Lung (tissue), 12 donors: ENCODE data around the gene PITPNM1. TPM values are rescaled to one million over a fixed set of nuclear protein-coding genes. Genes with fewer than 3 reads are reported as not detected.

Experiments used
- ATAC-seq: fragments of 200-7000 bp; cut with Tn5 transposase; one replicate; pipeline ENCODE4 v1.9.1; 2020; ENCODE audit warnings: moderate number of reproducible peaks; ENCODE audit not compliant: insufficient read depth, low FRiP score
- DNase-seq, 3 donors: peaks; one replicate each; pipeline ENCODE4 v3.0.0-alpha.2; 2013 to 2017
- H3K27ac ChIP-seq, 2 donors: one replicate each; pipeline ENCODE4 v1.5.1; 2013; ENCODE audit warnings: mild to moderate bottlenecking in 2 of 2, moderate library complexity in 2 of 2, control low read depth in 1 of 2, inconsistent platforms in 1 of 2, low read depth in 1 of 2, low read length in 1 of 2
- H3K27me3 ChIP-seq, 3 donors: one replicate each; pipeline ENCODE4 v1.5.1; 2013; ENCODE audit warnings: low read length in 2 of 3; ENCODE audit not compliant: control insufficient read depth in 3 of 3, insufficient read depth in 3 of 3
- H3K36me3 ChIP-seq, 4 donors: one replicate each; pipeline ENCODE4 v1.5.1; 2013; ENCODE audit warnings: low read length in 4 of 4, mild to moderate bottlenecking in 1 of 4, moderate library complexity in 1 of 4; ENCODE audit not compliant: control insufficient read depth in 4 of 4, insufficient read depth in 4 of 4
- H3K4me1 ChIP-seq, 5 donors: one replicate each; pipeline ENCODE4 v1.5.1; 2013; ENCODE audit warnings: low read length in 5 of 5, mild to moderate bottlenecking in 2 of 5, moderate library complexity in 1 of 5; ENCODE audit not compliant: control insufficient read depth in 5 of 5, insufficient read depth in 5 of 5
- H3K4me3 ChIP-seq: one replicate; pipeline ENCODE4 v1.5.1; 2013; ENCODE audit warnings: mild to moderate bottlenecking, control low read depth, moderate library complexity
- H3K9ac ChIP-seq, 2 donors: one replicate each; pipeline ENCODE4 v1.5.1; 2013; ENCODE audit warnings: low read length in 2 of 2, control low read depth in 1 of 2; ENCODE audit not compliant: insufficient read depth in 1 of 2
- H3K9me3 ChIP-seq, 4 donors: one replicate each; pipeline ENCODE4 v1.5.1; 2013; ENCODE audit warnings: low read length in 3 of 4, mild to moderate bottlenecking in 1 of 4, moderate library complexity in 1 of 4; ENCODE audit not compliant: control insufficient read depth in 4 of 4, insufficient read depth in 3 of 4
- CTCF ChIP-seq: IDR thresholded peaks from 2 replicates; pipeline ENCODE4 v1.5.1; 2012; ENCODE audit warnings: mild to moderate bottlenecking; ENCODE audit errors: control extremely low read depth, extremely low read depth
- WGBS, 2 donors: extraction: QIAGEN DNeasy Blood & Tissue Kit; methylation state at CpG; one replicate each; pipeline ENCODE4 v1.1.7; 2013; 5-methylcytosine and 5-hydroxymethylcytosine counted together
- polyA plus RNA-seq, 2 donors: library from polyadenylated mRNA; stranded (reverse); fragments of 200-250 nt; gene quantifications; one replicate each; pipeline ENCODE4 v1.2.1, GENCODE V29; 2013
- total RNA-seq, 2 donors: library from RNA; depleted of rRNA in 1 of 2; stranded (reverse); fragments of >200 nt in 1 of 2; gene quantifications; one replicate each; pipeline ENCODE4 v1.2.1, GENCODE V29; 2014 to 2021
- donor health status: control.
- donor health status: control.
- donor health status: Bipolar disorder and iron deficiency.
- donor health status: healthy.
- donor health status: DM: yes; HTN: yes; CAD: no.

The PITPNM1 gene
- total and polyA plus RNA-seq, 4 donors: 23.2 to 67.3 (median 36.3) TPM

GRCh38 chr11:67491276-67492068 lies 13.7 kb downstream of the PITPNM1 start:
- Histone ChIP-seq H3K9me3 (no peaks in the 10 kb centered on the region), H3K4me1 (no peaks in the 10 kb centered on the region), H3K36me3 (peaks cover 10 to 75% (median 22%) of the 10 kb centered on the region in 4 donors), H3K27me3 (no peaks in the 10 kb centered on the region), H3K27ac (no peak overlapping the region), H3K4me3 (no peak overlapping the region), H3K9ac (no peak overlapping the region)
- no peak for ATAC-seq
- 86% methylated on average over 24 of the region's 24 CpGs for WGBS, 2 donors
- TF ChIP-seq CTCF: no peak
- DNase-seq: no peak

GRCh38 chr11:67490727-67491065 lies 14.5 kb downstream of the PITPNM1 start:
- H3K27ac ChIP-seq: no peak overlapping the region
- no peaks in the 10 kb centered on the region for H3K4me1 ChIP-seq
- TF ChIP-seq CTCF: no peak
- no peak overlapping the region for H3K4me3 ChIP-seq
- H3K36me3 ChIP-seq: peaks cover 10 to 67% (median 22%) of the 10 kb centered on the region in 4 donors
- DNase-seq: no peak
- no peak for ATAC-seq
- no peak overlapping the region for H3K9ac ChIP-seq
- no peaks in the 10 kb centered on the region for H3K27me3 ChIP-seq
- H3K9me3 ChIP-seq: no peaks in the 10 kb centered on the region
- 88 to 94% methylated on average over 15 of the region's 15 CpGs for WGBS, 2 donors

GRCh38 chr11:67489885-67490726 lies 15.1 kb downstream of the PITPNM1 start:
- Histone ChIP-seq H3K9me3 (no peaks in the 10 kb centered on the region), H3K9ac (no peak overlapping the region), H3K4me3 (no peak overlapping the region), H3K36me3 (peaks cover 10 to 62% (median 20%) of the 10 kb centered on the region in 4 donors), H3K4me1 (no peaks in the 10 kb centered on the region), H3K27ac (no peak overlapping the region), H3K27me3 (no peaks in the 10 kb centered on the region)
- no peak for DNase-seq
- no peak for TF ChIP-seq CTCF
- 91 to 97% methylated on average over 19 to 23 of the region's 23 CpGs for WGBS, 2 donors
- ATAC-seq: no peak
